CD4-positive, alpha-beta T cell treated with Interleukin-17A for 1 hour (primary cell): ENCODE data around the gene RBBP8.

Experiments used
- DNase-seq: peaks from one replicate; pipeline ENCODE4 v3.0.0-alpha.2; 2020

RBBP8 gene

GRCh38 chr18:23066060-23066459, 132.9 kb downstream of the RBBP8 start:
- DNase-seq: no peak

- DNase-seq: no peak
These were observed 133.4 kb downstream of the RBBP8 start for GRCh38 chr18:23066504-23067039.

GRCh38 chr18:23067236-23067635, 134.1 kb downstream of the RBBP8 start:
- no peak for DNase-seq

GRCh38 chr18:23068011-23068410, 134.9 kb downstream of the RBBP8 start:
- DNase-seq: no peak

GRCh38 chr18:23068570-23069310, 135.6 kb downstream of the RBBP8 start:
- DNase-seq: no peak

GRCh38 chr18:23069481-23069880, 136.4 kb downstream of the RBBP8 start:
- DNase-seq: peak; percentile 58

GRCh38 chr18:23069898-23070297, 136.8 kb downstream of the RBBP8 start:
- no peak for DNase-seq

GRCh38 chr18:23071285-23071684, 138.2 kb downstream of the RBBP8 start:
- peak; percentile 88 for DNase-seq

- no peak for DNase-seq
These were observed 139.0 kb downstream of the RBBP8 start for GRCh38 chr18:23072079-23072478.

- no peak for DNase-seq
These were observed 141.0 kb downstream of the RBBP8 start for GRCh38 chr18:23073996-23074606.
